Esophagus muscularis mucosa (tissue), 3 donors: ENCODE results near the gene DOCK10.

ENCODE experiments used
- EP300 ChIP-seq: sonication (generic); formaldehyde crosslinking; IDR thresholded peaks from one replicate; pipeline ENCODE4 v1.6.1; 2017; ENCODE audit warnings: antibody characterized with exemption
- POLR2AphosphoS5 ChIP-seq, 2 donors: sonication (generic); formaldehyde crosslinking; IDR thresholded peaks; one replicate each; pipeline ENCODE4 v1.6.1; 2017; ENCODE audit warnings: antibody characterized with exemption in 2 of 2

GRCh38 chr2:225040856-225041206 is 1.4 kb downstream of the DOCK10 start:
- TF ChIP-seq POLR2AphosphoS5 (IDR thresholded peaks at IDR 0.05): no peak
- no peak for TF ChIP-seq EP300
